GM13977 (cell line): ENCODE data around the gene EEF1A2.

Experiments used
- DNase-seq: peaks from one replicate; pipeline ENCODE4 v3.0.0; 2012; ENCODE audit warnings: low spot score
- CTCF ChIP-seq: IDR thresholded peaks from 2 replicates; pipeline ENCODE4 v1.5.1; 2012; ENCODE audit warnings: mild to moderate bottlenecking, control low read depth; ENCODE audit not compliant: insufficient read depth; ENCODE audit errors: extremely low read depth, missing control alignments
- in situ Hi-C: fragments of 300-500 bp; cut with MboI; formaldehyde crosslinking; loops from one replicate; pipeline ENCODE4 v1.12.0; 2022; ENCODE audit warnings: low sequenced_read_pairs, low pct_unique_long_range_greater_than_20kb, mixed read lengths, inconsistent platforms; ENCODE audit not compliant: unreplicated experiment

Gene EEF1A2

GRCh38 chr20:63499338-63499969 is 571 bp upstream of the EEF1A2 start:
- DNase-seq, result no peak
- no peak for TF ChIP-seq CTCF

GRCh38 chr20:63497946-63498935 is 642 bp downstream of the EEF1A2 start:
- DNase-seq, result no peak
- in situ Hi-C loops, result no loop called here
- no peak for TF ChIP-seq CTCF

More at GRCh38 chr20:63499338-63499969, 571 bp upstream of the EEF1A2 start:
- in situ Hi-C loops, result no loop called here

GRCh38 chr20:63497138-63497945 is 1.5 kb downstream of the EEF1A2 start:
- TF ChIP-seq CTCF, result no peak
- in situ Hi-C loops, result no loop called here
- DNase-seq, result no peak

- TF ChIP-seq CTCF, result no peak
- DNase-seq, result no peak
- in situ Hi-C loops, result no loop called here
These were observed 2.2 kb downstream of the EEF1A2 start for GRCh38 chr20:63496596-63497120.

- DNase-seq, result peak; percentile 93
- TF ChIP-seq CTCF, result peak; percentile 94
- in situ Hi-C loops, result no loop called here
These were observed 2.9 kb downstream of the EEF1A2 start for GRCh38 chr20:63495741-63496595.
